SIG-M5 treated with dmso at 0.1 percent for 504 hours (cell line): ENCODE data around the gene TMTC2.

Experiments used
- DNase-seq: peaks from one replicate; lab custom pipeline; 2025; ENCODE audit not compliant: unreplicated experiment; lab: John Stamatoyannopoulos, UW

TMTC2 gene

GRCh38 chr12:82838131-82838551, 151.4 kb downstream of the TMTC2 start:
- DNase-seq, result no peak

DNA sequence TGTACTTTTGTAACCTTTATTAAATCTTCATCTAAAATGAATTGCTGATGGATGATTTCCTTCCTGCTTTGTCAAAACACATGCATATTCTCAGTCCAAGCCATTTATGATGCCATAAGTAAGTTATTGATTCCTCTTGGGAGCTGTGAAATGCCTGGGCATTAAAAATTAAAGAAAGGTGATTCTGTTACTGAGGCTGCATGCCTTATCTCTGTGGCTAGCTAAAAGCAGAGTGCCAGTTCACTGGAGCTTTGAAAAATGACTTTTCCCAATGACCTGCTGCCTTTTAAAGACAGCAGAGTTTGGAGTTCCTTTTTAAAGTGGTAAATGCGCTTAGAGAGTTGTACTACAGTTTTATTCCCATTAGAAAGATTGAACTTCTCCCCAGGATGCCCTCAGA, 152.1 kb downstream of the TMTC2 start:
- DNase-seq, result no peak

GRCh38 chr12:82839796-82840195, 153.1 kb downstream of the TMTC2 start:
- DNase-seq, result no peak

- no peak for DNase-seq
Observed at GRCh38 chr12:82841487-82841904, 154.8 kb downstream of the TMTC2 start.

GRCh38 chr12:82842480-82842879, 155.8 kb downstream of the TMTC2 start:
- DNase-seq, result no peak

DNA sequence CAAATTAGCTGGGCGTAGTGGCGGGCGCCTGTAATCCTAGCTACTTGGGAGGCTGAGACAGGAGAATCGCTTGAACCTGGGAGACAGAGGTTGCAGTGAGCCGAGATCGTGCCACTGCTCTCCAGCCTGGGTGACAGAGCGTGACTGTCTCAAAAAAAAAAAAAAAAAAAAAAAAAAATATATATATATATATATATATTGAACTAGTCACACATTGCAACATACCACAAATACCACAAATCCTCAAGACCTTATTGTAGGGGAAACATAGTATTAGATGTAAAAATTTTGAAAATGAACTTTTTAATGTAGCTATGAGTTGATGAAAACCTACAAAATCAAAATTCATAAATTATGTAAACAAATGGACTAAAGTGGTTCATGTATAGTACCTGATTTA, 158.4 kb downstream of the TMTC2 start:
- peak; percentile 83 for DNase-seq

- DNase-seq, result no peak
Observed at GRCh38 chr12:82848845-82849244, 162.1 kb downstream of the TMTC2 start.

GRCh38 chr12:82852529-82852928, 165.8 kb downstream of the TMTC2 start:
- DNase-seq, result no peak

GRCh38 chr12:82855872-82856271, 169.2 kb downstream of the TMTC2 start:
- DNase-seq, result no peak

DNA sequence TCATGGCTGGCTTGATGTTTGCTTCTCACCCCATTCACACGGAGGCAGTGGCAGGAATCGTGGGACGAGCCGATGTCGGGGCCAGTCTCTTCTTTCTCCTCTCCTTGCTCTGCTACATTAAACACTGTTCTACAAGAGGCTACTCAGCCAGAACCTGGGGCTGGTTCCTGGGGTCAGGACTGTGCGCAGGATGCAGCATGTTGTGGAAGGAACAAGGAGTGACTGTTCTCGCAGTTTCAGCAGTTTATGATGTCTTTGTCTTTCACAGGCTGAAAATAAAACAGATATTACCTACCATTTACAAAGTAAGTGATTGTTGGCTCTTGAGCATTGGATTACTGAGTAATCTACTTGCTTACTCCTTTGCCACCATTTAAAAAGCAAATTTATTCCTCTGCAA, 170.6 kb downstream of the TMTC2 start:
- no peak for DNase-seq

GRCh38 chr12:82857911-82858533, 171.3 kb downstream of the TMTC2 start:
- no peak for DNase-seq

GRCh38 chr12:82858534-82858917, 171.8 kb downstream of the TMTC2 start:
- no peak for DNase-seq

GRCh38 chr12:82862069-82862841, 175.5 kb downstream of the TMTC2 start:
- no peak for DNase-seq

DNA sequence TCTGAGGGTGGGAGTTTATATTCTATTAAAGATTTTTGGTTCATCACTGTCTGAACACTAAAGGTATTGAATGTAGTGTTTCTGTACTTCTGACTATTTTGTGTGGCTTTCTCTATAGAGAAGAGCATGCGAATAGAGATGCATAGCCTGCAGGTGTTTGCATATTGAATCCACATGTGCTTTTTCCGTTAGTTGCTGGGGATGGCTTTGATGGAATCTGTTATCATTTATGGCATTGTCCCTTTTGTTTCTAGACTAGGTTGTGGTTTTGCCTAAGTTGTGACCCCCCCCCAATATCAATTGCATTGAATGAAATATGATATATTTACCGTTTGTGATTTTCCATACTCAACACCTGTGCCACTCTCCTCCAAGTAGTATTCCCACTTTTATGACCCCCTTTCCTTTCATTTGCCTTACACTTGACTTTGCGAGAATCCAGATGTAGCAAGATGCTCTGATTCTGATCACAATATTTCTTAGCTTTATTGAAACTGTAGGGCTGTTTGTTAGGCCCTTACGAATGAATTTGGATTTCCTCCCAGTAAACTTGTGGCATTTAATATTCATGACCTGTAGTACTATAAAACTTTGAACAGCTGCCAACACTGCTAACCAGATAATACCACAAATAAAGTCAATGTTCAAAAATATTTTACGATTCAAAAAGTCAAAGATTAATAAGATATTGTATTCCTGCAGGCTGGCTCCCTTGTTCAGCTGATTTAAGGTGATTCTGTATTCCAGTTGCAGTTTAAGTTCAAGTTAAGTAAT, 176.4 kb downstream of the TMTC2 start:
- no peak for DNase-seq

GRCh38 chr12:82866227-82866775, 179.6 kb downstream of the TMTC2 start:
- no peak for DNase-seq

DNA sequence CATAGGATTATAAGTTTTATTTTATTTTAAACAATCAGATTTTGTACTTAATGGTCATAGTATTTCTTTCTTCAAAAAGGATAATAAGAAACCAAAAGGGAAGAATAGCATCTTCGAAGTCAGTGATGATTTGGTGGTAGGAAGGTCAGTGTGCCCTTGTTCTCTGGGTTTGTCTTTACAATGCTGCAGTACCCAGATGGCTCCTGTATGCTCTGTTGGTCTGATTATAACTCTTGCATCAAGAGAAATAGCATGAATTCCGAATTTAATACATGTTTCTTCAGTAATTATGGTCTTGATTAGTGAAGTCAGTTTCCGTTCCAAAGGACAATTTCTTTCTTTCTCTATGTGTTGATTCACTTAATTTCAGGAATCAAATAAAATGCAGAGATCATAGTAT, 180.2 kb downstream of the TMTC2 start:
- DNase-seq, result no peak

DNA sequence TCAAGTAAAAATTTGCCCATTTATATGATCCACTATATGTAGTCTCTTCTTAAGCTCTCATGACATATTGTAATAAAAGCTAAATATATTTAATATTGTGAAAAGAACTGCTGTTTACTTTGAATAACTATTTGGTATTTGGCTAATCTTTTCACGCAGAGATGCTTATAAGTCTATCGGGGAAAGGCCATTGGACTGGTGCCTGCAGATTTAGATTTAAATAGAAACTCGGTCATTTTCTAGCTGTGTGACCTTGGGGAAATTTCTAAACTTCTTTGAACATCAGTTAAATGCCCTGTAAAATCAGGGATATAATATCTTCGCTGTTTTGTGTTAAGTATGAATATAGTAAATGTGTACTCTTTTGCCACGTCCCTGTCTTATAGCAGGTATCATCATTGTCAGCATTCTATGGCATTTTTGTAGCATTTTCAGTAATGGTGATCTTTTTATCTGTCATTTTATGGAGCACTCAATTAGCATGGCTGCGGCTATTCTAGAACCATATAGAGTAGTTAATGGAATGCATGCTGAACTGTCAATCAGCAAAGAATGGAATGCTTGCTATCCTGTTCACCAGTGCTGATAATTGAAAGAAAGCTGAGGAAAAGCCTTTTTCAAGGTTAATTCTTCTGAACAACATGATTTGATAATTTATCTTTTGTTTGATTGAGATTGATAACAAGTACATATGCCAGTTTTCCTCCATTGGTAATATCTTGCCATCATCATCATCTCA, 181.2 kb downstream of the TMTC2 start:
- DNase-seq, result no peak

DNA sequence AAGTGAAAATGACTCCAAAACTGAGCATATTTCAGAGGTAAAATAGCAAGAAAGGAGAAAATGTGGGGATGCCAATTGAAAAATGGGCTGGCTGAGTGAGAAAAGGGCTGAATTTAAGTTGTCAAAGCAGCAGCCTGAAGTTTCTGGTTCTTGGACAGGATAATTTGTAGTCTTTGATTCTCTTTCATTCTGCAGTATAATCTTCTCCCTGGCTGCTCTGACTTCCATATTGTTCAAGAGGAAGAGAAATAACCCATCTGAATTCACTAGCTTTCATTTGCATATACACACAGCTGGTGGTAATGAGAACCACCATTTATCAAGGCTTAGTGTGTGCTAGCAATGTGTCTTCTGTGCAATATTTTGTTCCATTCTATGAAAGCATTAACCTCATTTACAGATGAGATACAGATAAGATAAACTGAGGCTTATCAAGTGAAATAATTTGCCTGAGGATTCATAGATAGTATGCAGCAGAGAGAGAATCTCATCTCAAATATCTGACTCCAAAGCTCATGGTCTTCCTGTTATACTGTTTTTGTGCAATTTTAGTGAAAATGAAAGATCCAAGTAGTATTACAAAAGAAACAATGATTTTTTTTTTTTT, 184.2 kb downstream of the TMTC2 start:
- DNase-seq, result no peak

DNA sequence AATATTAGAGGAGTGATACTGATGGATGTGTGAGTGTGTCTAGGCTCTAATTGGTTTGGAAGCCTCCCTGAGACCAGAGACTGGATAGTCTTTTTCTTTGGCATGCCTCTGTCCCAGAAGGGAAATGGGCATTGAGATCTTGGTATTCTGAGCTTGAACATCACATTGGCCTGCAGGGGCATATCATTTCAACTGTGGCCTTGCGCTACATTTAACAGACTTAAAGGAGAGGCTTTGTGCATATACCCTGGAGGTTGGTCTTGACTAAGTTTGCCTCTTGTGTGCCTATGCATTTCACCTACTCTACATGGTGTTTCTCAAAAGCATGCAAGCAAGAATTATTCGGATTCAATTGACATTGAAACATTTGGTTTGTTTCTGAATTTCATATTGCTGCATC, 185.4 kb downstream of the TMTC2 start:
- no peak for DNase-seq

DNA sequence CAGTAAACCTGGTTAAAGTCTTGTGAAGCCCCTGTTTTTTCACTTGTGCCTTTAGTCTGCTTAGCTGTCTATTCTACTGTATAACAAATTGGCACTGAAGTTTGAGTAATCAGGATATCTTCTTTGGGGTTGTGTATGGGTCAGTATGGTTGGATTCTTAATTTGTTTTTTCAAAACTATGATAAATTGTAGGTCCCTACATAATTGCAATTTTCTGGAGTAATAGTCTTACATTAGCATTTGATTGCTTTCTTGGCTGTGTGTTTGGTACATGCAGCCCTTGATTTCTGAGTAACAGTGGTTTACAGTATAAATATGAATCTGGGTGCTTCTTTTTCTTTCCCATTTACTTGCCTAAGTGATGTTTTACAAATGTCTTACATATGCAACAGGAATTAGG, 186.6 kb downstream of the TMTC2 start:
- DNase-seq, result no peak

DNA sequence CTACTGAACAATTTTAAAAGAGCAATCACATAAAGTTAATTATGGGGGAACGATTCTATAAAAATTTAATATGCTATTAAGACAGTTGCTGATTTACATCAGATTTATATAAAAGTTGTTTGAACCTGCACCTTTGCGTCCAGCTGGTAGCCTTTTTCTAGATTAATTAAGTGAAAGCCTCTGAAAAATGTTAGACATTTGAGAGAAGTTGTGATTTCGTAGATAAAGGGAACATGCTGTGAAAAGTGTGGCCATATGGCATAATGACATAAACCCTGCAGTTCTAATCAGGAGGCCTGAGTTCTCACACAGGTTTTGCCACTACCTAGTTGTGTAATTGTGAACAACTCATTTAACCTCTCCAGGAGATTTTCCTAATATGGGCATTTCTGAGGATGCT, 187.2 kb downstream of the TMTC2 start:
- no peak for DNase-seq
